Measurements from ENCODE around the gene TRIAP1.

- TF ChIP-seq EZH2 (IDR thresholded peaks at IDR 0.05; ENCODE audit: low read length): no peak
- no peak for TF ChIP-seq CTCF (optimal IDR thresholded peaks at IDR 0.05 in 1 of 3, IDR thresholded peaks at IDR 0.05 in 1 of 3, conservative IDR thresholded peaks at IDR 0.05 in 1 of 3; ENCODE audit: extremely low read depth in 1 of 3, insufficient read depth in 2 of 3, low read length in 3 of 3)
Measured at GRCh38 chr12:120473807-120474615, 27.8 kb upstream of the TRIAP1 start.
